Spleen (tissue), 7 donors: Measurements from ENCODE around the gene ZNF586.

Experiments used
- CTCF ChIP-seq, 11 experiments: fragments of 200-600 bp in 7 of 11; fragments of 450-650 bp in 4 of 11; sonication (generic) in 4 of 11; IDR thresholded peaks in 8 of 11; conservative IDR thresholded peaks in 3 of 11; 1 replicate in 7 of 11; 2 replicates in 4 of 11; pipeline versions ENCODE4 v1.4.0 to v1.8.0; 2016 to 2021; ENCODE audit warnings: antibody characterized with exemption in 11 of 11, inconsistent platforms in 4 of 11, mild to moderate bottlenecking in 1 of 11
- POLR2AphosphoS5 ChIP-seq, 3 donors: sonication (generic); formaldehyde crosslinking; IDR thresholded peaks; one replicate each; pipeline ENCODE4 v1.5.1; 2017; ENCODE audit warnings: antibody characterized with exemption in 3 of 3
- donor health status: DM: no; HTN: no; CAD: no; lungs with moderate emphysema.
- donor health status: DM: no; HTN: no; CAD: no.
- donor health status: DM: no; HTN: no; CAD: no.

- TF ChIP-seq POLR2AphosphoS5 (IDR thresholded peaks at IDR 0.05) (no peak), CTCF (IDR thresholded peaks at IDR 0.05 in 8 of 11, conservative IDR thresholded peaks at IDR 0.05 in 3 of 11) (no peak)
Observed at GRCh38 chr19:57815247-57816075, 46.0 kb downstream of the ZNF586 start.
